HEK293T (cell line): ENCODE results near the gene CHD2.
"Not testable (repeated sequence)": the region's sequence is repeated elsewhere in the genome, so short reads cannot be mapped to it uniquely, and the experiment has no call there.

Experiments used
- CTCF ChIA-PET: fragments of 350-600 bp; formaldehyde crosslinking; extraction: SDS; loops from one replicate; lab custom pipeline; 2021; ENCODE audit warnings: antibody characterized with exemption, inconsistent platforms; lab: Yijun Ruan, JAX
- POLR2A ChIA-PET: fragments of 350-600 bp; formaldehyde crosslinking; extraction: SDS; loops from one replicate; lab custom pipeline; 2020; ENCODE audit warnings: antibody characterized with exemption, inconsistent platforms; lab: Yijun Ruan, JAX
- DNase-seq: peaks from one replicate; pipeline ENCODE4 v3.0.0; 2012; ENCODE audit warnings: mixed read lengths; ENCODE audit errors: extremely low spot score
- ARNT ChIP-seq: fragments of 450-650 bp; IDR thresholded peaks from 2 replicates; pipeline ENCODE4 v1.6.1; 2017; ENCODE audit warnings: mild to moderate bottlenecking
- BHLHE40 ChIP-seq: fragments of 450-650 bp; IDR thresholded peaks from 2 replicates; pipeline ENCODE4 v1.6.1; 2016; ENCODE audit warnings: mild to moderate bottlenecking, moderate library complexity, borderline replicate concordance
- CTBP1 ChIP-seq: fragments of 450-650 bp; IDR thresholded peaks from 2 replicates; pipeline ENCODE4 v1.6.1; 2016; ENCODE audit warnings: borderline replicate concordance
- ELF4 ChIP-seq: fragments of 450-650 bp; IDR thresholded peaks from 2 replicates; pipeline ENCODE4 v1.6.1; 2017; ENCODE audit warnings: antibody characterized with exemption
- FOXA1 ChIP-seq: fragments of 450-650 bp; IDR thresholded peaks from 2 replicates; pipeline ENCODE4 v1.6.1; 2016; ENCODE audit warnings: mild to moderate bottlenecking
- FOXK2 ChIP-seq: fragments of 450-650 bp; IDR thresholded peaks from 2 replicates; pipeline ENCODE4 v1.6.1; 2016; ENCODE audit warnings: mild to moderate bottlenecking
- FOXM1 ChIP-seq: fragments of 450-650 bp; IDR thresholded peaks from 2 replicates; pipeline ENCODE4 v1.6.1; 2017; ENCODE audit warnings: mild to moderate bottlenecking, borderline replicate concordance
- HDGF ChIP-seq: fragments of 450-650 bp; IDR thresholded peaks from 2 replicates; pipeline ENCODE4 v1.6.1; 2017; ENCODE audit warnings: antibody characterized with exemption, borderline replicate concordance
- L3MBTL2 ChIP-seq: fragments of 450-650 bp; conservative IDR thresholded peaks from 2 replicates; pipeline ENCODE4 v1.6.1; 2016; ENCODE audit warnings: mild to moderate bottlenecking
- LEF1 ChIP-seq: fragments of 450-650 bp; IDR thresholded peaks from 2 replicates; pipeline ENCODE4 v1.6.1; 2017; ENCODE audit warnings: mild to moderate bottlenecking, borderline replicate concordance
- NFRKB ChIP-seq: fragments of 450-650 bp; IDR thresholded peaks from 2 replicates; pipeline ENCODE4 v1.6.1; 2016; ENCODE audit warnings: mild to moderate bottlenecking, moderate library complexity
- PKNOX1 ChIP-seq: fragments of 450-650 bp; IDR thresholded peaks from 2 replicates; pipeline ENCODE4 v1.6.1; 2016
- SP1 ChIP-seq: fragments of 450-650 bp; IDR thresholded peaks from 2 replicates; pipeline ENCODE4 v1.6.1; 2017
- SUZ12 ChIP-seq: fragments of 450-650 bp; IDR thresholded peaks from 2 replicates; pipeline ENCODE4 v1.6.1; 2016; ENCODE audit warnings: mild to moderate bottlenecking
- TARDBP ChIP-seq: fragments of 450-650 bp; IDR thresholded peaks from 2 replicates; pipeline ENCODE4 v1.6.1; 2016
- ZNF384 ChIP-seq: fragments of 450-650 bp; IDR thresholded peaks from 2 replicates; pipeline ENCODE4 v1.6.1; 2016

Gene CHD2

DNA sequence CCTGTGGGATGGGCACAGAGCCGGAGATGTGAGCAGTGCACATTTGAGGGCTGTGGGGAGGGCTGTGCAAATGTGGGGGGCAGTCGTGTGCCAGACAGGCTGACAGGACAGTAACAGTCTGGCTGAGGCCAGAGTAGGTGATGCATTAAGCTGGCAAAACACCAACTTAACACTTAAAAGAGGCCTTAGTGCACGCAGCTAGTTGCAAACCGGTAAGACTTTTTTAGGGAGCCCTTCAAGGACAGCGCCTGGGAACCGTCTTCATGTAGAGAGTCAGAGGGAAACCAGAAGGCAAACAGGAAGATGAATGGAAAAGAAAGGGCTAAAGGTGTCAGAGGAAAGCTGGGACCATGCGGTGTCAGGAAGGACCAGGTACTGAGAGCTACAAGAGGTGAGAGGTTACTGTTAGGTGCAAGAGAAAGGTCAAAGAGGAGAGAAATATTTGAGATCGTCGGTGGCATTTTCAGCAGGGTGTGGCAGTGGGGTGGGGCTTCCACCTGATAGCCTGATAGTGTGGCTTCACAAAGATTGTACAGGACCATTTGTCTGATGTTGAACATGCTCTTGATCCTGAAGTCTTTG lies 30.0 kb upstream of the CHD2 start:
- ChIA-PET CTCF (interaction anchor here (0.7 kb wide), 1 partner anchor 30 kb away, joined by 5 read pairs; no protein-coding TSS in a partner anchor), POLR2A (interaction anchor here (0.8 to 4.5 kb wide), 4 partner anchors 12 to 61 kb away, joined by 3 to 35 read pairs (median 7); no protein-coding TSS in a partner anchor)
- TF ChIP-seq ARNT = no peak
- TF ChIP-seq SP1 = no peak
- TF ChIP-seq FOXA1 = no peak
- TF ChIP-seq L3MBTL2 = no peak
- TF ChIP-seq SUZ12 = no peak
- TF ChIP-seq BHLHE40 = no peak
- TF ChIP-seq FOXK2 = no peak
- TF ChIP-seq TARDBP = no peak
- no peak for TF ChIP-seq ELF4
- TF ChIP-seq CTBP1 = no peak
- TF ChIP-seq NFRKB = no peak
- DNase-seq = no peak

GRCh38 chr15:92872967-92873366 lies 27.2 kb upstream of the CHD2 start:
- DNase-seq, POLR2A ChIA-PET: not testable (repeated sequence)
- CTCF ChIA-PET = interaction anchor here (0.6 kb wide), 1 partner anchor 39 kb away, joined by 3 read pairs; no protein-coding TSS in a partner anchor

DNA sequence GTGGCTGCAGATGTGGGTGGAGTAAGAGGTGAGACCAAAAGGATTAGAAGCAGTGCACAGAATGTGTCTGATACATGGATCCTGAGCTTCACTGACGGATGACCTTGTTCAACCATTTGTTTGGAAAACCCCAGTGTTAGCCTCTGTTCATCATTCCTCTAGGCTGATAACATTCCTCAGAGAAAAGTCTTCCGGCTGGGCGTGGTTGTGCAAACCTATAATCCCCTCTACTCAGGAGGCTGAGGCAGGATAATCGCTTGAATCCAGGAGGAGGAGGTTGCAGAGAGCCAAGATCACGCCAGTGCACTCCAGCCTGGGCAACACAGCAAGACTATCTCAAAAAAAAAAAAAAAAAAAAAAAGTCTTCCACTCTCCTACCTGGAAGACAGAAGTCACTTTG lies 23.1 kb upstream of the CHD2 start:
- DNase-seq = no peak
- ChIA-PET POLR2A (interaction anchor here (1.1 to 13.5 kb wide), 5 partner anchors 27 to 66 kb away, joined by 3 to 341 read pairs (median 172); partner anchors contain the start of gene CHD2), CTCF (interaction anchor here (0.9 kb wide), 1 partner anchor 10 kb away, joined by 4 read pairs; no protein-coding TSS in a partner anchor)
- TF ChIP-seq TARDBP = no peak
- no peak for TF ChIP-seq SP1
- TF ChIP-seq BHLHE40 = no peak
- no peak for TF ChIP-seq PKNOX1
- TF ChIP-seq FOXA1 = no peak
- no peak for TF ChIP-seq FOXK2
- no peak for TF ChIP-seq ARNT
- TF ChIP-seq ELF4 = no peak
- TF ChIP-seq SUZ12 = no peak
- TF ChIP-seq ZNF384 = no peak
- TF ChIP-seq NFRKB = no peak
- no peak for TF ChIP-seq CTBP1
- TF ChIP-seq LEF1 = no peak

- no peak for TF ChIP-seq PKNOX1
- TF ChIP-seq ELF4 = no peak
- TF ChIP-seq HDGF = no peak
- no peak for TF ChIP-seq L3MBTL2
- TF ChIP-seq FOXM1 = no peak
- TF ChIP-seq NFRKB = no peak
- no peak for TF ChIP-seq TARDBP
- DNase-seq = no peak
- CTCF ChIA-PET = no interaction called here
- POLR2A ChIA-PET = interaction anchor here (2.0 to 13.5 kb wide), 5 partner anchors 27 to 69 kb away, joined by 5 to 341 read pairs (median 172); partner anchors contain the start of gene CHD2
Observed at GRCh38 chr15:92877416-92877815, 22.7 kb upstream of the CHD2 start.

- ChIA-PET CTCF (interaction anchor here (0.6 to 0.7 kb wide), 3 partner anchors 21 to 31 kb away, joined by 3 read pairs; partner anchors contain the start of gene CHD2), POLR2A (interaction anchor here (0.9 to 13.5 kb wide), 7 partner anchors 11 to 73 kb away, joined by 3 to 341 read pairs (median 24); partner anchors contain the start of gene CHD2)
- TF ChIP-seq ELF4 (no peak), NFRKB (no peak), TARDBP (no peak), FOXA1 (no peak), L3MBTL2 (no peak), FOXM1 (no peak), CTBP1 (no peak), ARNT (no peak), HDGF (no peak), FOXK2 (no peak), SP1 (no peak)
- no peak for DNase-seq
Observed at GRCh38 chr15:92878593-92879053, 21.5 kb upstream of the CHD2 start.

GRCh38 chr15:92879949-92880725 lies 20.0 kb upstream of the CHD2 start:
- POLR2A ChIA-PET = interaction anchor here (1.1 to 13.5 kb wide), 10 partner anchors 10 to 76 kb away, joined by 3 to 341 read pairs (median 30); partner anchors contain the start of gene CHD2
- DNase-seq = no peak
- TF ChIP-seq SUZ12 (no peak), PKNOX1 (no peak), CTBP1 (no peak)
- CTCF ChIA-PET = interaction anchor here (1.0 kb wide), 1 partner anchor 83 kb away, joined by 4 read pairs; no protein-coding TSS in a partner anchor
